ENCODE measurements around the gene TRMT5. TPM values are rescaled to one million over a fixed set of nuclear protein-coding genes. Genes with fewer than 3 reads are reported as not detected.

The TRMT5 gene
- total and polyA plus RNA-seq, 12 donors: 3.8 to 16.8 (median 11.5) TPM

DNA sequence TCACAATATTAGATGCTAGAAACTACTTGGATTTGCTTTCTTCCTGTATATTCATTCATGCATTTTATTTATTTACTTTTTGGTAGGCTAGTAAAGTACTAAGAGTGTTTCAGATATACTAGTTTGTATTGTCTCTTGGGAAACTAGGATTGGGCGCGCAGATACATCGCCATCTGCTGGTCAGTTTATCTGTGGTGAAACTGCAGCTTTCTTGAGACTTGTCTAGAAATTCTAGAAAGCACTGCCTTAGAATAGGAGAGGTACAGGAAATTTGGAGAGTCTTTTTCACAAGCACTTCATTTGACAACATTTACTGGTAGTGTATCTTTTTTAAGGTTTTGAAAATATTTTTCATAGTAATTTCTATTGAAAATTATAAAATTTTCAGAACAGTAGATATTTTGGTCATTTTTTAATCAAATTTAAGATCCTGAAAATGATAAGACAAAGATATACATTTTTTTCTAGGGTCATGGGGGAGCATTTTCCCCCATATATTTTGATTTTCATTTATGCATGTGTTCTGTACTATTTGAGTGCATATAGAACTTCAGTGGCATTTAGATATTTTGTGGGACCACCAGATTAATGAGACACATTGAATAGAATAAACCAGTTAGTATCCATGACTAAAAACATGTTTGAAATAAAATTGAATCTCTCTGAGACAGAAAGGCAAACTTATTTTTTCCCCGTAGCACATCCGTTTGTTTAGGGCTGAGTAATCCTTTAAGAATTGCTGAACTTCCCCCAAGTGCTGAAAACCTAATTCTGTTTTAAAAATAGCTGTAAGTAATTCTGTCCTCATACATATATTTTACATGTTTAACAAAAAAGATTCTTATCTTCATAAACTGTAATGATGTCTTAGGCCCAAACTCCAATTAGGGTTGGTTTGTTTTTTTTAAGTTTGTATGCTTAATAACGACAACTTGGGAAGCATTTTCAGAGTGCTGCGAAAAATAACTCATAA, 44.7 kb upstream of the TRMT5 start:
- Histone ChIP-seq H3K27me3 (no peaks in the 10 kb centered on the region), H3K36me3 (replicated peaks in 1 of 2) (no peaks in the 10 kb centered on the region), H3K4me3 (no peak overlapping the region), H3K27ac (no peak overlapping the region), H3K9me3 (replicated peaks in 1 of 3) (no peaks in the 10 kb centered on the region), H3K4me1 (replicated peaks in 1 of 2) (no peaks in the 10 kb centered on the region)
- TF ChIP-seq, protein P1, sequence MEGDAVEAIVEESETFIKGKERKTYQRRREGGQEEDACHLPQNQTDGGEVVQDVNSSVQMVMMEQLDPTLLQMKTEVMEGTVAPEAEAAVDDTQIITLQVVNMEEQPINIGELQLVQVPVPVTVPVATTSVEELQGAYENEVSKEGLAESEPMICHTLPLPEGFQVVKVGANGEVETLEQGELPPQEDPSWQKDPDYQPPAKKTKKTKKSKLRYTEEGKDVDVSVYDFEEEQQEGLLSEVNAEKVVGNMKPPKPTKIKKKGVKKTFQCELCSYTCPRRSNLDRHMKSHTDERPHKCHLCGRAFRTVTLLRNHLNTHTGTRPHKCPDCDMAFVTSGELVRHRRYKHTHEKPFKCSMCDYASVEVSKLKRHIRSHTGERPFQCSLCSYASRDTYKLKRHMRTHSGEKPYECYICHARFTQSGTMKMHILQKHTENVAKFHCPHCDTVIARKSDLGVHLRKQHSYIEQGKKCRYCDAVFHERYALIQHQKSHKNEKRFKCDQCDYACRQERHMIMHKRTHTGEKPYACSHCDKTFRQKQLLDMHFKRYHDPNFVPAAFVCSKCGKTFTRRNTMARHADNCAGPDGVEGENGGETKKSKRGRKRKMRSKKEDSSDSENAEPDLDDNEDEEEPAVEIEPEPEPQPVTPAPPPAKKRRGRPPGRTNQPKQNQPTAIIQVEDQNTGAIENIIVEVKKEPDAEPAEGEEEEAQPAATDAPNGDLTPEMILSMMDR (IDR thresholded peaks at IDR 0.05): peak; percentile 73 to 94 (median 83)
- no peak for TF ChIP-seq POLR2A (IDR thresholded peaks at IDR 0.05)
- intact Hi-C loops (cut with DNase I): loop anchor here (10.0 kb wide), 2 partner anchors 219 to 371 kb away; no protein-coding TSS in a partner anchor
- WGBS, 4 donors: 55 to 59% (median 55%) methylated on average over 7 of the region's 7 CpGs
- DNase-seq: peak; percentile 50 to 85 (median 66)

DNA sequence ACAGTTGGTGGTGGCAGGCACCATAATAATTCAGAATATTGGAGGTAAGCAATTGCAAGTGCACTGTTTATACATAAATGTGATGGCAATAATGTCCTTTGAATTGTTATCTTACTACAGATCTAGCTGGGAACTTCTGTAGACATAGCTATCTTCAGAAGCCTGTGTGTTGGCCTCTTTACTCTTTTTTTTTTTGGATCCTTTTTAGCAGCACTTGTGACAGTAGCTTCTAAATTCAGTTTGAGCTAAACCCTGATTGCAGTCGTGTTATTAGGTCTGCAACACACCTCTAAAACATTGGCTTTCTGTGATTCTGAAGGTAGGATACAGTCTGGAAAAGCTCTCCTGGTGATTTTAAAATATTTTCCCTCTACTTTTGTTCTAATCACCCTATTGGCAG, 38.7 kb upstream of the TRMT5 start:
- intact Hi-C loops (cut with DNase I): no loop called here
- H3K4me1 ChIP-seq (replicated peaks in 1 of 2): no peaks in the 10 kb centered on the region
- no peak for DNase-seq
- H3K27ac ChIP-seq: no peak overlapping the region
- H3K4me3 ChIP-seq: no peak overlapping the region
- WGBS, 4 donors: 80 to 91% (median 88%) methylated on average over 1 of the region's 1 CpG
- H3K27me3 ChIP-seq: no peaks in the 10 kb centered on the region
- H3K9me3 ChIP-seq (replicated peaks in 1 of 3): no peaks in the 10 kb centered on the region
- TF ChIP-seq, protein P1 (IDR thresholded peaks at IDR 0.05): no peak
- no peak for TF ChIP-seq POLR2A (IDR thresholded peaks at IDR 0.05)
- no peaks in the 10 kb centered on the region for H3K36me3 ChIP-seq (replicated peaks in 1 of 2)

DNA sequence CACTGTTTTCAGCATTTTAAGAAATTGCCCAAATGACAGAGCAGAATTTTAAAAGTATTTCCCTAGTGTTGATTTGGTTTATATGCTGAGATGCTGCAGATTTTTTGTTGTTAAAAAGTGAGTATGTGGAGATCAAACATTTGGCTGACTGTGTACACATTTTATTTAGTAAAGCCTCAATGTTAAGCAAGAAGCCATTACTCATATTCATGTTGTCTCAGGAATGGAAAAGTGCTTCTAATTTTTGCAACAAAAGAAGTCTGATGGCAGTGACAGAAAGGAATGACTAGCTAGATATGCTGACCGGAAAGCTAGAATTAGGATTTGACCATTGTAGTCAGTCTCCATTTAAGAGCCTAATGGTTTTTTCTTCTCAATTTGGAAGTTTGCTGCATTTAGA, 22.7 kb upstream of the TRMT5 start:
- DNase-seq: no peak
- no peak overlapping the region for H3K27ac ChIP-seq

DNA sequence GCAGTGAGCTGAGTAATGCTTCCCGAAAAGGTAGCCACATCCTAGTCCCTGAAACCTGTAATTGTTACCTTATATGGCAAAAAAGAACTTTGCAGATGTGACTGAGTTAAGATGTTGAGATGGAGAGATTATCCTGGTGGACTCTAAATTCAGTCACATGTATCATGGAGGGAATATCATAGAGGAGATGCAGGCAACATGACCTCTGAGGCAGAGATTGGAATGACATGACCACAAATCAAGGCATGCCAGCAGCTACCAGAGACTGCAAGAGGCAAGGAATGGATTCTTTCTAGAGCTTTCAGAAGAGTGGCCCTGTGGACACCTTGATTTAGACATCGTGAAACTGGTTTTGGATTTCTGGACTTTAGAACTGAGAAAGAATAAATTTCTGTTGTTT, 18.7 kb upstream of the TRMT5 start:
- no peak overlapping the region for H3K27ac ChIP-seq
- no peaks in the 10 kb centered on the region for H3K36me3 ChIP-seq (replicated peaks in 1 of 2)
- H3K9me3 ChIP-seq (replicated peaks in 1 of 3): no peaks in the 10 kb centered on the region
- no peaks in the 10 kb centered on the region for H3K27me3 ChIP-seq
- no peak overlapping the region for H3K4me3 ChIP-seq
- H3K4me1 ChIP-seq (replicated peaks in 1 of 2): no peaks in the 10 kb centered on the region
- TF ChIP-seq, protein P1 (IDR thresholded peaks at IDR 0.05): no peak
- no peak for TF ChIP-seq POLR2A (IDR thresholded peaks at IDR 0.05)
- intact Hi-C loops (cut with DNase I): no loop called here
- DNase-seq: no peak
- 92 to 98% (median 97%) methylated on average over 2 of the region's 2 CpGs for WGBS, 4 donors

More for the DNA sequence above, 22.7 kb upstream of the TRMT5 start:
- intact Hi-C loops (cut with DNase I): no loop called here
- TF ChIP-seq POLR2A (IDR thresholded peaks at IDR 0.05): no peak
- no peaks in the 10 kb centered on the region for H3K36me3 ChIP-seq (replicated peaks in 1 of 2)
- H3K4me3 ChIP-seq: no peak overlapping the region
- 93 to 100% (median 97%) methylated on average over 1 of the region's 1 CpG for WGBS, 4 donors
- H3K9me3 ChIP-seq (replicated peaks in 1 of 3): no peaks in the 10 kb centered on the region
- H3K4me1 ChIP-seq (replicated peaks in 1 of 2): no peaks in the 10 kb centered on the region
- H3K27me3 ChIP-seq: no peaks in the 10 kb centered on the region

Data from adrenal gland (tissue), 12 donors.